ENCODE results near the gene VAV3.
"Not testable (repeated sequence)": the region's sequence is repeated elsewhere in the genome, so short reads cannot be mapped to it uniquely, and the experiment has no call there.

VAV3 gene

GRCh38 chr1:107739201-107739600, 225.8 kb downstream of the VAV3 start:
- DNase-seq (ENCODE audit: low read depth) = no peak

GRCh38 chr1:107733401-107733800, 231.6 kb downstream of the VAV3 start:
- not testable (repeated sequence) for DNase-seq (ENCODE audit: low read depth)

GRCh38 chr1:107727866-107728265, 237.1 kb downstream of the VAV3 start:
- no peak for DNase-seq (ENCODE audit: low read depth)

- no peak for DNase-seq (ENCODE audit: low read depth)
Measured at GRCh38 chr1:107726860-107727259, 238.1 kb downstream of the VAV3 start.

GRCh38 chr1:107724648-107725047, 240.3 kb downstream of the VAV3 start:
- no peak for DNase-seq (ENCODE audit: low read depth)

- DNase-seq (ENCODE audit: low read depth) = not testable (repeated sequence)
Measured at GRCh38 chr1:107720210-107720609, 244.8 kb downstream of the VAV3 start.

- no peak for DNase-seq (ENCODE audit: low read depth)
Measured at GRCh38 chr1:107710005-107710404, 255.0 kb downstream of the VAV3 start.

GRCh38 chr1:107707111-107707510, 257.9 kb downstream of the VAV3 start:
- DNase-seq (ENCODE audit: low read depth) = no peak

GRCh38 chr1:107706182-107706581, 258.8 kb downstream of the VAV3 start:
- DNase-seq (ENCODE audit: low read depth) = no peak

GRCh38 chr1:107704911-107705310, 260.1 kb downstream of the VAV3 start:
- no peak for DNase-seq (ENCODE audit: low read depth)

- DNase-seq (ENCODE audit: low read depth) = peak; percentile 2
Measured at GRCh38 chr1:107702946-107703571, 261.9 kb downstream of the VAV3 start.

GRCh38 chr1:107700651-107701050, 264.3 kb downstream of the VAV3 start:
- DNase-seq (ENCODE audit: low read depth) = not testable (repeated sequence)

GRCh38 chr1:107698161-107698560, 266.8 kb downstream of the VAV3 start:
- no peak for DNase-seq (ENCODE audit: low read depth)

- no peak for DNase-seq (ENCODE audit: low read depth)
Measured at GRCh38 chr1:107695341-107695740, 269.6 kb downstream of the VAV3 start.

GRCh38 chr1:107692580-107693345, 272.2 kb downstream of the VAV3 start:
- no peak for DNase-seq (ENCODE audit: low read depth)

- DNase-seq (ENCODE audit: low read depth) = no peak
Measured at GRCh38 chr1:107691540-107691939, 273.4 kb downstream of the VAV3 start.

- no peak for DNase-seq (ENCODE audit: low read depth)
Measured at GRCh38 chr1:107690491-107690890, 274.5 kb downstream of the VAV3 start.

- DNase-seq (ENCODE audit: low read depth) = no peak
Measured at GRCh38 chr1:107689733-107690132, 275.2 kb downstream of the VAV3 start.

GRCh38 chr1:107689159-107689558, 275.8 kb downstream of the VAV3 start:
- DNase-seq (ENCODE audit: low read depth) = peak; percentile 0

GRCh38 chr1:107687849-107688753, 276.9 kb downstream of the VAV3 start:
- peak; percentile 3 for DNase-seq (ENCODE audit: low read depth)

- no peak for DNase-seq (ENCODE audit: low read depth)
Measured at GRCh38 chr1:107683683-107684082, 281.3 kb downstream of the VAV3 start.

- no peak for DNase-seq (ENCODE audit: low read depth)
Measured at GRCh38 chr1:107683191-107683657, 281.8 kb downstream of the VAV3 start.

Measured in EH (cell line).